Activated CD8-positive, alpha-beta memory T cell treated with anti-CD3 and anti-CD28 coated beads, Interleukin-2, amount 50 U/mL, for 1 hour (primary cell): ENCODE data around the gene ANKRD33B.

ENCODE experiments used
- DNase-seq: peaks from one replicate; pipeline ENCODE4 v3.0.0-alpha.2; 2020; ENCODE audit errors: extremely low read depth

The ANKRD33B gene

GRCh38 chr5:10699281-10699874 is 135.5 kb downstream of the ANKRD33B start:
- no peak for DNase-seq

- no peak for DNase-seq
Measured at GRCh38 chr5:10699987-10700386, 136.1 kb downstream of the ANKRD33B start.

- no peak for DNase-seq
Measured at GRCh38 chr5:10700516-10700915, 136.6 kb downstream of the ANKRD33B start.

GRCh38 chr5:10701567-10702039 is 137.7 kb downstream of the ANKRD33B start:
- DNase-seq = no peak

- no peak for DNase-seq
Measured at GRCh38 chr5:10702040-10702629, 138.3 kb downstream of the ANKRD33B start.

- no peak for DNase-seq
Measured at GRCh38 chr5:10702911-10703491, 139.1 kb downstream of the ANKRD33B start.

DNA sequence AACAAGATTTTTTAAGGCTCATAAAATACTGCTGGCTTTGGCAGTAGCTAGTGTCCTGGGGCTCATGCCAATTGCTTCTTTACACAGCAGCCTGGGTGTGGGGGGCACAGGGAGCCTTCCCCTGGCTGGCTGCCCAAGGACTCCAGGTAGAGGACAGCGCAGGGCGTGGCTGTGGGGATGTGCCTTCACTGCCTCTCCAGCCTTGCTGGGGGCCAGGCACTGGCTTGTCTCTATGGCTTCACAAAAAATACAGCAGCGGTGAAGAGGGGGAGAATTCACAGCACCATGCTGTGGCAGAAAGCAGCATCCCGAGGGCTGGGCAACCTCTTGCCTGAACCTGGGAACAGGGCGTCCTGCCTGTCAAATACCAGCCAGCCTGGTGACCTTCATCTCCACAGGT is 139.8 kb downstream of the ANKRD33B start:
- DNase-seq = no peak

DNA sequence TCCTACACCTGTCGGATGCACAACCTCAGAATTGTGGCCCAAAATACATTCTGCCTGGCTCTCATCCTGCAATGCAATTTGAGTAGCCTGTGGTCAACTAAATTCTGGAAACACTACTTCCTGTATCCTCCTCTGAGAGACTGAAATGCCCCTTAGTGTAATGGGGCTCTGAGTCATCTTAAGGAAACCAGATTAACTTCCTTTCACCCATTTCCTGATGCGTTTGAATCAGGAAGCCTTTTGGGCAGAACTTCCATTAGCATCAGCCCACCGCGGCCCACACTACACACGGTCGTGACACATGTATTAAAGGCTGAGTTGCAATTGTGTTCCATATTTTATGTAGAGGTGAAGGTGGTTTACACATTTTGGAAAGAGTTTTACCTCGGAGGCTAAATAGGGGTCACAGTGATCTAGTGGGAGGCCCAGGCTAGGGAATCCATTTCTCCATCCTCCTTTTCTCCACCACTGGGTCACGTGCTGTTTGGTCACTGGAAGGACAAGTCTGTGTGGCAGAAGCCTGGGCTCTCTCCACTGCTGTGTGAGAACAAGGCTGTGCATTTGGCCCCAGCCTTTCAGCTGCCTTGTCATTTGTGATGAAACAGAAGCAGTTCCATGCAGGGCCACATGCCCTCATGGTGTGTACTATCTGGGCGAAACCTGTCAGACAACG is 141.2 kb downstream of the ANKRD33B start:
- DNase-seq = no peak

- no peak for DNase-seq
Measured at GRCh38 chr5:10705747-10706146, 141.9 kb downstream of the ANKRD33B start.

DNA sequence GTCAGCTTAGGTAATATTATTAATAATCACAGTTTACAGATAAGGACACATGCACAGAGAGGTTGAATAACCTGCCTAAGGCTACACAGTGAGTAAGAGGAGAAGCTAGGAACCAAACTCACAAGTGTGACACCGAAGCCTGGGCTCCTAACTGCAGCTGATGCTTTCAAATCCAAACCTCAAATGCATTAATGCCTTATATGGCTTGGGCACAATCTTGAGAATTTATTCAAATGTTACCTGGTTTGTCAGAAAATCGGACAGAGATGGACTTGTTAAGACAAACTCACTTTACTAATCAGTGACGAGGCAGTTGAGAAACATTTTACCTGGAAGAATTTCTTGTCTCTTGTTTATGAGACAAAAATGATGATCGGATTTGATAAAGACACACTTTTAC is 142.5 kb downstream of the ANKRD33B start:
- no peak for DNase-seq
